ENCODE data around the gene GOLGA5.
"Not testable (repeated sequence)": the region's sequence is repeated elsewhere in the genome, so short reads cannot be mapped to it uniquely, and the experiment has no call there.

GOLGA5 gene

DNA sequence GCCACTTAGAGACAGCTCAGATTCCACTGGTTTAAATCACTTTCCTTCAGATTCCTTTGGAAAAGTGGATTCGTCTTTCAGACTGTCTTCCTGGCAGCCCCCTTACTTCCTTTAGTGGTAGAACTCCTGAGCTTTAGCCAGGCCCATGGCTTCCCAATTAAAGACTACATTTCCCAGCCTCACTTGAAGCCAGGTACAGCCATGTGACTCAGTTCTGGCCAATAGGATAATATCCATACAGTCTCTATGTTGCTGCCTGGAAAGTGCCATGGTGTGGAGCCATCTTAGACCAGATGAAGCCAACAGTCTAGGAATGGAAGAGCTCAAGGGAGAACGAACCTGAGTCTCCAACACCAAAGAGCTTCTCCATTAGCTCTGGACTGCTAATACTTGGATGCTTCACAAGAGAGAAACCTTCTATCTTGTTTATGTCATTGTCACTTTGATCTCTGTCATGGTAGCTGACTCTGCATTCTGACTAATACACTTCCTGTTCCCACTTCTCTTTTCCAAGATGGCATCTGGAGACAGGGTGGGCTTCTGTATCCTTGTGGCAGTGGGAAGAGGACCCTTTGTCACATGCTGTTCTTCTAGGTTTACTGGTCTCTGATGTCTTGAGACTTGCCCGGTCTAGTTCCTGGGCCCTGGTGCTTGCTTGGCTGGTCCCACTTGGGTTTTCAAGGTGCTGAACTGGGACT is 15.1 kb upstream of the GOLGA5 start:
- FAIRE-seq, result not testable (repeated sequence)

DNA sequence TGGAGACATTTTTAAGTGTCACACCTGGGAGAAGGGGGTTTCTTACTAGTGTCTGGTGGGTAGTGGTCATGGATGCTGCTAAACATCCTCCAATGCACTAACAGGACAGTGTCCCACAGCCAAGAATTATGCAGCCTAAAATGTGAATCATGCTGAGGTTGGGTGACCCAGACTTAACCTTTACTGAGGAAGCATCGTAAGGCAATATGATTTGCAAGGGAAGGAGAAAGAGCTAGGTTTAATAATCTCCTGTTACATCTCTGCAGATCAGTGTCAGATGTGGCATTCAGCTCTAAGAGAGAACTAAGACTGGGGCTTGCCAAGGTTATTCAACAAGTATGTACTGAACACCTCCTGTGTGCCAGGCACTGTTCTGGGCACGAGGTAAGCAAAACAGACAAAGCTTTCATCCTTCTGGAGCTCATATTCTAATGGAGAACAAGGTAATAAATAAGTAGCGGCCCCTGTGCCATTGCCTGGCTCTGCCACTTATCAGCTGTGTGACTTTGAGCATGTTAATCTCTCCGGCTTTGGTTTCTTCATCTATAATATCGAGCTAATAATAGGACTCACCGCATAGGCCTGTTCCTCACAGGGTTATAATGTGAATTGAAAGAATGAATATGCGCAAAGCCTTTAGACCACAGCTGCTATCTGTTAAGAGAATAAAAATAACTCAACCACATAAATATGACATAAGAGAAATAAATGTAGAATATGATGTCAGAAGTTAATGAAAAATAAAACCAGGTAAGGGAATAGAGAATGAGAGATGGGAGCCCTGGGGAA is 13.5 kb upstream of the GOLGA5 start:
- no peak for FAIRE-seq

DNA sequence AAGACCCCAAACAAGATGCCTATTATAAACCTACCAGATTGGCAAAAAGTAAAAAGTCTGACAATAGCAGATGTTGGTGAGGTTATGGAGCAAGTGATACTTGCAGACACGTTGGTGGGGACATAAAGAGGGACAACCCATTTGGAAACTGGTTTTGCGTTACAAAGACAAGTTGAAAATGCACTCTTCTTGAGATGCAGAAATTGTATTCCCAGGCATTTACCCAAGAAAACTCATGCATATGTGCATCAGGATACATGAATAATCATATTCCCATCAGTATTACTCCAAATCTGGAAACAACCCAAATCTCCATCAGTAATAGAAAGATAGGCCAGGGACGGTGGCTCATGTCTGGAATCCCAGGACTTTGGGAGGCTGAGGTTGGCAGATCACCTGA is 12.8 kb upstream of the GOLGA5 start:
- FAIRE-seq, result no peak

DNA sequence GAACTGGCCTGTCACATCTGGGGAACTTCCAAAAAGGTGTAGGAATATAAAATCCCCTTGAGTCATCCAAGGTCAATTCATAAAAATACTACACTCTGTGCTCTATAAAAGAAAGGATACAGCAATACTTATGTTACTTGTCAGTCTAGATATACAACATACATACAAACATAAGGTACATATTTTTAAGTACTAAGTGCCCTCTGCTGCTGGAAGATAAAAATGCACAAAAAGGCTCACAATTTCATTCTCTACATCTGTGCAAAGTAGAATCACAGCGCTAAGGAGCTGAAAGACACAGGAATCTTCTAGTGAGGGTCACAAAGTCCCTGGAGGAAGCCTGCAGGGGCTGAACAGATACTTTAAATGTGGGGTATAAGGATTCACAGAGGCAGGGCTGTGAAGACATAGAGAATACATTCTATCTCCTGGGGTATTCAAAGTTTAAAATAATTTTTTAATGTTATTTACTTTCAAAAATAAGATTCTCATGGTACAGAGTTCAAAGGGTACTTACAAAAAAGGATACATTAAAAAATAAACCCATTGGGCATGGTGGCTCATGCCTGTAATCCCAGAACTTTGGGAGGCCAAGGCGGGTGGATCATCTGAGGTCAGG is 10.2 kb upstream of the GOLGA5 start:
- peak; percentile 99 for FAIRE-seq

DNA sequence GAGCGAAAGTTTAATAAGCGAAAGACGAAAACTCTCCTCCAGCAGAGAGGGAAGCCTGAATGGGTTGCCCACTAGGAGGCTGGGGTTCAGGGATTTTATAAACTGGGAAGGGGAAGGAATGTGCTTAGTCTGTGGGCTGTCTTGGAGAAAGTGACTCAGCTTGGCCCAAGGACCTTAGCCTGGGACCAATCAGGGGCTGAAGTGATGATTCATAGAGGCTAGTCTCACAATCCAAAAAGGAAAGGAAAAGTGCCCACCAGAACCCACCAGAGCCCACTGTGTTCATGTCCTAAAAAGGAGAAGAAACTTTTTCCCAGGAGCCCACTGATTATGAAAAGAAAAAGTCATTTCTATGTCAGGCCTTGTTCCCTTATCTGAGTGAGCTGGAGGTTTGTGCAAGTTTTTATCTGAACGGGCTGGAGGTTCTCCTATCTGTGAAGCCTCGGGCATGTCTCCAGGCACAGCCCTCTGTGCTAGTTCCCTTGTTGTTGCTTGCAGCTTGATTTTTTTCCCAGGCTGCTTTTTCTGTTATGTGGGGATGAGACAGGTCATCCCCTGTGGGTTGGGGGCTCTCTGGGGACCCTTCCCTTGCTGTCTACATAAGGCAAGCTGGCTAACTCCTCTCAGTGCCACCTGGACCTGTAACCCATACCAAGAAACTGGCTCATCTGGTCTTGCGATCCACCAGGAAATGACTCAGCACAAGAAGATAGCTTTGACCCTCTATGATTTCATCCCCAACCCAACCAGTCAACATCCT is 8.3 kb upstream of the GOLGA5 start:
- no peak for FAIRE-seq

DNA sequence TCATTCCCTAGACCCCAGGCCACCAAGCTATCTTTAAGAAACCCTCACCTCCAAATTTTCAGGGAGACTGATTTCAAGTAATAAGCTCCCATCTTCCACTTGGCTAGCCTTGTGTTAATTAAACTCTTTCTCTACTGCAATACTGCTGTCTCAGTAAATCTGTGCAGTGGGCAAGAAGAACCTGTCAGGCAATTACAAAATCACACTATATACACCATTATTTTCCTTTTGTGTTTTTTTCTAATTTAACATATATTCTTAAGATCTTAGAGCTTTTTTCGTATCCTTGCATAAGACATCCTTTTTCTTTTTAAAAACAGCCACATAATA is 7.7 kb upstream of the GOLGA5 start:
- FAIRE-seq, result no peak

DNA sequence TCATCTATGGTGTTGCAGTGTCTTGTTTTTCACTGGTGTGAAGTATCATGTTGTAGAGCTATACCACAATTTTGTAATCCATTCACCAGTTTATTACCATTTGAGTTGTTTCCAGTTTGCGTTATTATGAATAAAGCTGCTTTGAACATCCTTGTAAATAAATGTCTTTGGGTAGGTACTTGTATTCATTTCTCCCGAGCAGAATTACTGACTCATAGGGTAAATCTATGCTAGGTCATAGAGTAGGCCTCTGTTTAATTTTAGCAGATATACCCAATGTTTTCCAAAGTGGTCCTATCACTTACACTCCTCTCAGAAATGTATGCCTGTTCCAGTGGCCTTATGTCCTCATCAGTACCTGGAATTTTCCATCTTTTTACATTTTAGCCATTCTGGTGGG is 6.6 kb upstream of the GOLGA5 start:
- FAIRE-seq, result no peak

DNA sequence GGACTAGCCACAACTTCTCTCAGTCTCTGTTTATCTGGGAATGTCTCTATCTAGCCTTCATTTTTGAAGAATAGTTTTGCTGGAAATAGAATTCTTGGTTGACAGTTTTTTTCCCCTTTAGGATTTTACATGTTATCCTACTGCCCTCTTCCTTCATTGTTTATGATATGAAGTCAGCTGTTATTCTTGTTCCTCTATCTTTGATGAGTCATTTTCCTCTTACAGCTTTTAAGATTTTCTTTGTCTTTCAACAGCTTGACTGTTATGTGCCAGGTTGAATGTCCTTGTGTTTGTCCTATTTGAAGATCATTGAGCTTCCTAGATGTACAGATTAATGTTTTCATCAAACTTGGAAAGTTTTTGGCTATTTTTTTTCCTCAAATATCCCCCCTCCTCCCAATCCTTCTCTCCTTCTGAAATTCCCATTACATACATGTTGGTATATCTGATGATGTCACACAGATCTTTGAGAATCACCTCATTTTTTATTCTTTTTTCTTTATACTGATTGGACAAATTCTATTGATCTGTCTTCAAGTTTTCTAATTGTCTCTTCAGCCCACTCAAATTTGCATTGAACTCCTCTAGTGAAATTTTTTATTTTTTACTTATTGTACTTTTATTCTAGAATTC is 4.5 kb upstream of the GOLGA5 start:
- FAIRE-seq, result no peak

DNA sequence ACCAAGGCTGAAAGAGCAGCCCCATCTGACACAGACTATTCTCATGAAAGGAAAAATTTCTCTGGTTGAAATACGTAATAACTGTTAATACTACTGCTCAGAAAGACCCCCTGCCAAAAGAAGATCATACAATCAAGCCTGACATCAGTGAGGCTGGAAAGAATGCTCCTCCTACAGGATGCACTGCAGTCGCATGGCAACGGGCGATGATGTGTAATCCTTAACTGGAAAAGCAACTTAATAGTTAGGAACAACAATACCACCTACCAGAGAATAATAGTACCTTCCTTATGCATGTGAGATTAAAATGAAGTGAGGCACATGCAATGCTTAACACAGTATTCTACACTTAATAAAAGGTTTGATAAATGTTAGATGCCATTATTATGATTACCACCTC is 1.2 kb upstream of the GOLGA5 start:
- no peak for FAIRE-seq

DNA sequence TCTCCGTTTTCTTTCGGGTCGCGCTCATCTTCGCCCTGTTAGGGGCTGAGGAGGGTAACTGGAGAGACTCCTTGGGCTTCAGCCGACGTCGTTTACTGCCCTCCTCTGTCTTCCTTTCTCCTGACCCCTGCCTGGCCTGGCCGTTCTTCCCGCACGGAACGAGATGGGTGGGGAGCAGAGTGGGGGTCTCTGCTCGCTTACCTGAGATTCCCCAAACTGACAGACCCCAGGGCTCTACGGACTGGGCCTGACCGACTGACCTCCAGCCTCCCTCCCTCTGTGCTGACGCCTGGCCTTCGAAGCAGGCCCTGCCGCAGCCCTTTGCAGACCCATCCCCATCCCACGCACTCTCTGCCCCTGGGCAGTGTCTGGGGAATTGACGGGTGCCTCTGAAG is 439 bp downstream of the GOLGA5 start:
- FAIRE-seq, result no peak

DNA sequence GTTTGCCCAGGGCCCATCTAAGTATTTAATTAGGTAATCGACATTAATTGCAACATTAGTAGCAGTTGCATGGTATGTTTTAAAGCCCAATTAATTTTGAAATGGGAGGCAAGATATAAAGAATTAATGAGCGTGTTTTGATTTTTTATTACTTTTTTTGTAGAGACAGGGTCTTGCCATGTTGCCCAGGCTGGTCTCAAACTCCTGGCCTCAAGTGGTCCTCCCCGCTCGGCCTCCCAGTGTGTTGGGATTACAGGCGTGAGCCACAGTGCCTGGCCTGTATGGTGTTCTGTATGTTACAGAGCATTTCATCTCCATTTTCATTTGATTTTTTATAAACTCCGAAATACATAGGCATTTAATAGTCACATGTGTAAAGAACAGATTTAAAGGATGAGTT is 856 bp downstream of the GOLGA5 start:
- no peak for FAIRE-seq

DNA sequence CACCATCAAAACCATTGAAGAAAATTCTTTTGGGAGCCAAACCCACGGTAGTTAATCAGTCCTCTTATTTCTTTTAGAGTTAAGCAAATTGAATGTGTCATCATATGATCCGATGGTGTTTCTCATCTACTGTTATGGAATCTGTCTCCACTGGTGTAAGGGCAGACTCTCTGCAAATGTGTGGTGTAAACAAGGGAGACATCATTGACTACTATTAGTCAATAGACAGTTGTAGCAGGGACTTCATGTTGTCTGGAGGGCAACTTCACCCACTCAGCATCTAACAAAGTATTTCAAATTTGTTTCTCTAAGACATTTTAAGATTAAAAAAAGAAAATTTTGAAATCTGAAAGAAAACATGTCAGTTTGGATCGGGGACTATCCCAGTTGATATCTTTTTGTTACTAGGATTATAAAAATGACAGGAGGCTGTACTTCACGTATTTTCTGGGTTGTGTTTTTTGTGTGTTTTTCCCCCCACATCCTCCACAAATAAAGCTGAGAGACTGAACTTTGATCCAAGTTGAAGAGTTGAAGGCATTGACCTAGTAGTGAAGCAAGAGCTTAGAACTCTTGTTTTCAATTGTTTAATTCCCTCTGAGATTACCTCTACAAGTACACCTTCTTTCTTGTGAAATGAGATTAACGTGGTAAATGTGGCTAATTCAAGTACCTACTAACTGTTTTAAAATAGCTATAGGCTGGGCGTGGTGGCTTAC is 4.0 kb downstream of the GOLGA5 start:
- no peak for FAIRE-seq

DNA sequence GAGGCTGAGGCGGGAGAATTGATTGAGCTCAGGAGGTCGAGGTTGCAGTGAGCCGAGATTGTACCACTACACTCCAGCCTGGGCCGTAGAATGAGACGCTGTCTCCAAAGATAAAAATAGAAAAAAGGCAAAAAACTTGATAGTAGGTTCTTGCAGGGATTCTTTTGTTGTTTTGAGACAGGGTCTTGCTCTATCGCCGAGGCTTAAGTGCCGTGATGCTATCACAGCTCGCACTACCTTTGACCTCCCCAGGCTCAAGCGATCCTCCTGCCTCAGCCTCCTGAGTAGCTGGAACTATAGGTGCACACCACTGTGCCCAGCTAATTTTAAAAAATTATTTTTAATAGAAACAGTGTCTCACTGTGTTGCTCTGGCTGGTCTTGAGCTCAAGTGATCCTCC is 4.7 kb downstream of the GOLGA5 start:
- FAIRE-seq, result no peak

DNA sequence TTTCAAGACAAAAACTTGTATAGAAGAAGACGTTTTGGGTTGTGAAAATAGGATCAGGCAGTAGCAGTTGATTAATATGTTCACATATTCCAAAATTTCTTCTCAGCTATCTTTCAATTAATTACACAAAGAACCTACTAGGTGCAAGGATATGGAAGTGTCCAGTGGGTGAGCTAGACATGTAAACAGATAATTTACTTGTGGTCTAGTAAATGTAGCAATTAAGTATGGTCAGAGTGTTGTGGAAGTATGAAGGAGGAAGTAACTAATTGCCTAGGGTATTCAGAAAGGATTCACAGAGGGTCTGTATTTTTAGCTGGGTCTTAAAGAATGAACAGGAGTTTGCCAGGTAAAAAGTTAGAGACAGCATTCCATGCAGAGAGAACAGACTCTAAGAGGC is 5.9 kb downstream of the GOLGA5 start:
- no peak for FAIRE-seq

DNA sequence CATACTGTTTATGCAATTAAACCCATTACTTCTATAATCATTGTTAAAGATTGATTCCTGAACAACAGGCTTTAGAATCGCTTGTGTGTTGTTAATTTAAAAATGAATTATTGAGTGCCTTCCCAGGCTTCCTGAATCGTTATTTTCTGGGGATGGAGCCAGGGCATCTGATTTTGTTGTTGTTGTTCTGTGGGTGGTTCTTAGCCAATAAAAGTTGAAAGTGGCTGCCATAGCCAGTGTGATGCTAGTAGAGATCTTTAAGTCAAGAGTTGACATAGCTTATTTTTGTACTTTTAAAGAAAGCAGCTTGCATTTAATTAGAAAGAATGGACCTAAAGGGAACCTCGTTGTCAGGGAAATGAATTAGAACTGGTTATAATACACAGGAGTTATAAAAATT is 6.4 kb downstream of the GOLGA5 start:
- FAIRE-seq, result no peak

DNA sequence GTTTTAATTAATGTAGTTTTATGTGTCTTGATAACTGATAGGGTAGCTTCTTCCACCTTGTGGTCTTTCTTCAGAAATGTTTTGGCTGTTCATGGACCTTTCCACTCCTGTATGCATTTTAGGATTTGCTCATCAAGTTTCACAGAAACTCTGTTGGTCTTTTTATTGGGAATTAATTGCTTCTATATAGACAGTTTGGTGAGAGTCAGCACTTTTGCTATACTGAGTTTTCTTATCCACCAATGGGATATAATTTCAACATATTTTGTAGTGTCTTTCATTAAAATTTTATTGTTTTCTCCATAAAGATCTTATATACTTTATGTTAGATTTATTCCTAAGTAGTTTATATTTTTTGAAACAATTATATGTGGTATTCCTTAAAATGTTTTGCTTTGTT is 7.8 kb downstream of the GOLGA5 start:
- no peak for FAIRE-seq

DNA sequence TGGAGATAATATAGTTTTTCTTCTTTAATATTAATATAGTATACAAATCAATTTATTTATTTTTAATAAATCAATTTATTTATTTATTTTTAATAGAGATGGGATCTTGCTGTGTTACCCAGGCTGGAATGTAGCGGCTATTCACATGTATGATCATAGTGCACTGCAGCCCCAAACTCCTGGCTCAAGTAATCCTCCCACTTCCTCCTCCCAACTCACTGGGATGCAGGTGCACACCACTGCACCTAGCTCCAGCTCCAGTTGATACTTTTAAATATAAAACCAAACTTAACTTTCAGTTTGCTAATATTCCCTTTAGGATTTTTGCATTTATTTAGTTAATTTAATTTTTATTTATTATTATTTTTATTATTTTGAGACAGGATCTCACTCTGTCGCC is 8.6 kb downstream of the GOLGA5 start:
- FAIRE-seq, result no peak

DNA sequence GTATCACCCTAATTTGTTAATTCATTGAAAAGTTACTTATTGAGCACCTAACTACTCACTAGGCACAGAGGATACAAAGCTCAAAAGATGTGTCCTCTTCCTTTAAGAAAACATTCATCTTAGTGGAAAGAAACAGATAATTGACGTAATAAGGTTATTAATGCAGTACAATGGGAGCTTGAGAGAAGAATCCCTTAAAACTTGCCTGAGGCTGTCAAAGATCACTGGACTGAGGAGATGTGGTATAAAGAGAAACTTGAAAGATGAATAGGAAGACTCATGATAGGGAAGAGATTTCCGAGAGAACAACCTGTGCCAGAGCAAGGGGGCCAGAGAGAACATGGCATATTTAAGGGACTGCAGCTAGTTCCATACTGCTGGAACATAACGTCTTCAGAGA is 19.1 kb downstream of the GOLGA5 start:
- FAIRE-seq, result peak; percentile 9

DNA sequence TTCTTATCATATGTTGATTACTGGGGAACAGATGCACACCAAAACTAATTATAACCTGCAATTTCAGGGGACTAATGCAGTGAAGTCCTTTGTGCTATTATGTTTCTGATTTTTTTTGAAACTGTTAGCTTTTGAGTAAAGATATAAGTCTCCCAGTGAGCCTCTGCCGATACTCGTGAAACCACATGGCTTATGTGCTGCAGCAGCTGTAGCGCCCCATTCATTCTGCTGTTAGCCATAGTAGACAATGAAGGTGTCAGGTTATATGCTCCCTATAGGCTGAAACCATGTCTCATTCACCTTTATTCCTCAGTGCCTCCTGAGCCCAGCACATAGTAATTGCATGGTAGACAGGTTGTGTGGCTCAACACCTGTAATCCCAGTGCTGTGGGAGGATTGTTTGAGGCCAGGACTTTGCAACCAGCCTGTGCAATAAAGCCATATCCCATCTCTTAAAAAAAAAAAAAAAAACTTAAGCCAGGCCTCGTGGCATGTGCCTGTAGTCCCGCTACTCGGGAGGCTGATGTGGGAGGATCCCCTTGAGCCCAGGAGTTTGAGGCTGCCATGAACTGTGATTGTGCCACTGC is 25.0 kb downstream of the GOLGA5 start:
- no peak for FAIRE-seq

DNA sequence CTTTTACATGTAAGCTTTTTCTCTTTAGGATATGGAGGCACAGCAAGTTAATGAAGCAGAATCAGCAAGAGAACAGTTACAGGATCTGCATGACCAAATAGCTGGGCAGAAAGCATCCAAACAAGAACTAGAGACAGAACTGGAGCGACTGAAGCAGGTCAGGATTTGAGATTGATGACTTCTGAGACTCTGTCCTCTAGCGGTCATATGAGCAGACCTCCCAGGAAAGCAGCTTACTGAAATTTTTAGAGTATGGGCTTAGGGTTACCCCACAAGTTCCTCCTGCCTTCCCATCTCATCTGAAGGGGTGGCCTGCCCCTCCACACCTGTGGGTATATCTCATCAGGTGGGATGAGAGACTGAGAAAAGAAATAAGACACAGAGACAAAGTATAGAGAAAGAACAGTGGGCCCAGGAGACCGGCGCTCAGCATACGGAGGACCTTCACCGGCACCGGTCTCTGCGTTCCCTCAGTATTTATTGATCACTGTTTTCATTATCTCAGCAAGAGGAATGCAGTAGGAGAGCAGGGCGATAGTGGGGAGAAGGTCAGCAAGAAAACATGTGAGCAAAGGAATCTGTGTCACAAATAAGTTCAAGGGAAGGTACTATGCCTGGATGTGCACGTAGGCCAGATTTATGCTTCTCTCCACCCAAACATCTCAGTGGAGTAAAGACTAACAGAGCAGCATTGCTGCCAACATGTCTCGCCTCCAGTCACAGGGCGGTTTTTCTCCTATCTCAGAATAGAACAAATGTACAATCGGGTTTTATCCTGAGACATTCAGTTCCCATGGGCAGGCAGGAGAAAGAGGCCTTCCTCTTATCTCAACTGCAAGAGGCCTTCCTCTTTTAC is 25.8 kb downstream of the GOLGA5 start:
- not testable (repeated sequence) for FAIRE-seq

DNA sequence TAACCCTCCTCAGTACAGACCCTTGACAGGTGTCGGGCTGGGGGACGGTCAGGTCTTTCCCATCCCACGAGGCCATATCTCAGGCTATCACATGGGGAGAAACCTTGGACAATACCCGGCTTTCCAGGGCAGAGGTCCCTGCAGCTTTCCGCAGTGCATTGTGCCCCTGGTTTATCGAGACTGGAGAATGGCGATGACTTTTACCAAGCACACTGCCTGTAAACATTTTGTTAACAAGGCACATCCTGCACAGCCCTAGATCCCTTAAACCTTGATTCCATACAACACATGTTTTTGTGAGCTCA is 26.4 kb downstream of the GOLGA5 start:
- not testable (repeated sequence) for FAIRE-seq

Measured in islet of Langerhans (tissue), 1 donor.